Measurements from ENCODE around the gene SEMA3E.

SEMA3E gene

DNA sequence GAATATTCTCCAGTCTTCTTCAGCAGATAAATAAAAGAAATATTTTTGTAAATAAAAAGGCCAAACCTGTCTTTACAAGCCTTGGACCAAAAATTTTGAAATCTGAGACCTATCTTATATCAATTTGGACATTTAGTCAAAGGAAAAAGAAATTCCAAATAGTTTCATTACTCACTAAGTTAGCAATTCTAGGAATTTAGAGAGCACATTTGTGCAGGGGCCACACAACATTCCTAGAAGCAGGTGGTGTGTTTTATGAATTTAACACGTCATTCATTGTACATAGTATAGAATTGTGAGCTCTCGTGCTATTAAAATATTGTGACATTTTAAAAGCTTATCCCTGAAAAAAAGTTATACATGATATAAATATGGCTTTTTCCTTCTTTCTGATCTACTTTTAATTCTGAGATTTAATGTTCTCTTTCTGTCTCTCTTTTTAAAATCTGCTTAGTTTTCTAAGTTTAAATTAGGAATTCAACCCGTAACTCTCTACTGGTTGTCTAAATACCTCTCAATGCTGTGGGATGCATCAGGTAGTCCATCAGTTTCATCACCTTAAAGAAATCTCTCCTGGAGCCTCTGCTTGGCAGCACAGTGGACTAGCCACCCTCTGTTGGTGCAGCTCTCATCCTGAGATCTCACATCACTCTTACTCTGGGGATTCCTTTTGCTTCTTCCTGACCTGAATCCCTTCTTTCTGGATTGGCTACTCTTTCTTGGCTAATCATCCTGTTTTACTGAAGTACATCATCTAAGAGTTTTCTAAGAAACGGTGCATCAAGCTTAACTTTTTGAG, 124.5 kb downstream of the SEMA3E start:
- peak; percentile 26 for DNase-seq (ENCODE audit: low read depth)
- no peak overlapping the region for H3K4me3 ChIP-seq (ENCODE audit: low read depth, low read length)
- TF ChIP-seq CTCF (conservative IDR thresholded peaks at IDR 0.05; ENCODE audit: low read depth, low read length): no peak

DNA sequence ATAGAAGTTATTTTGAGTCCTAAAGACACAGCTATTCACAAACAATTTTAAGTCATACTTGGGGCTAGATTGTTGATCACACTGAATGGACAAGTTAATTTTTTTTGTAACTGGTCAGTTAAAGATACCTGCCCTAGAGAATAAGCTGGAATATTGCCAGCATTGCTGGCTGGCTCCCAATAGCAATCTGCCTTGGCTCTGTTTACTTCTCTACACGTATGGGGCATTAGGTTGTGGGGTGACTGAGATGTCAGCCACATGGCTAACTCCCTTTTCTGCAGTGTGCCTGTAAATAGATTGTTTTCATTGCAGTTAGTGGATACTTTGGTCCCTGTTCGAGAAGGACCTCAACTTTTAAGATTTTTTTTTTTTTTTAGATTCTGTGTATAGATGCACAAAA, 128.2 kb downstream of the SEMA3E start:
- DNase-seq (ENCODE audit: low read depth): no peak
- H3K4me3 ChIP-seq (ENCODE audit: low read depth, low read length): no peak overlapping the region

GRCh38 chr7:83519240-83519639, 129.7 kb downstream of the SEMA3E start:
- H3K4me3 ChIP-seq (ENCODE audit: low read depth, low read length): no peak overlapping the region
- no peak for TF ChIP-seq CTCF (conservative IDR thresholded peaks at IDR 0.05; ENCODE audit: low read depth, low read length)
- DNase-seq (ENCODE audit: low read depth): peak; percentile 31

More for the DNA sequence above, 128.2 kb downstream of the SEMA3E start:
- TF ChIP-seq CTCF (conservative IDR thresholded peaks at IDR 0.05; ENCODE audit: low read depth, low read length): no peak

GRCh38 chr7:83517035-83517700, 131.8 kb downstream of the SEMA3E start:
- TF ChIP-seq CTCF (conservative IDR thresholded peaks at IDR 0.05; ENCODE audit: low read depth, low read length): no peak
- no peak for DNase-seq (ENCODE audit: low read depth)
- no peak overlapping the region for H3K4me3 ChIP-seq (ENCODE audit: low read depth, low read length)

GRCh38 chr7:83514977-83515376, 134.0 kb downstream of the SEMA3E start:
- no peak for TF ChIP-seq CTCF (conservative IDR thresholded peaks at IDR 0.05; ENCODE audit: low read depth, low read length)
- H3K4me3 ChIP-seq (ENCODE audit: low read depth, low read length): no peak overlapping the region
- no peak for DNase-seq (ENCODE audit: low read depth)

DNA sequence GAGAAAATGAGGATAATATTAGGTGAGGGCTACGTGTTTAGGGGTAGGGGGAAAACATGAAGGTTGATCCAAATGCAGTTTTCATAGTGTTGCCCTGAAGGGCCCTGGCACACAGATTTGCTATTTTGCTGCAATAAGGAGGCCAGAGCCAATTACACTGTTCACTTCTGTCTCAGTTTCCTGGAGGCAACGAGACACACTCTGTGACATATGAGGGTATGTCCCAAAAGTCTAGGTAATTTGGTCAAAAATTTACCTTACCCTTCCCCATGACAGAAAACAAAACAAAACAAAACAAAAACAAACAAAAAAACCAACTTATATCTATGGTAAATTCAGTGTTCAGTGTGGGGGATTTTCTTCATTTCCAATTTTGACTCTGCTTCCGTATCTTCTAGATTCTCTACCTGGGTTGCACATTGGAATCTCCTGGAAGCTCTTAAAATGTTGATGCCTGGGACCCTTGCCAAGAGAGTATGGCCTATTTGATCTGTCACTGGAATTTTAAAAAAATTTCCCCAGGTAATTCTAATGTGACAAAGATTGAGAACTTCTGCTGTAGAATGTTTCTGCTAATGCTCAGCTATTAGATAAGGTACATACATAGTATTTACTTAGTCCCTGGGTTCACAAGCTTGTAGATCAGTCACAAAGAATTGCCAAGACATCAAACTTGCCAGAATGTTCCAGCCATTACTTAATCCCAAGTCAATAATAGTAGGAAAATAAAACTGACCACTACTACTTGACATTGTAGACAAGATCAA, 139.5 kb downstream of the SEMA3E start:
- no peak for DNase-seq (ENCODE audit: low read depth)

More for the DNA sequence above, 139.5 kb downstream of the SEMA3E start:
- no peak for TF ChIP-seq CTCF (conservative IDR thresholded peaks at IDR 0.05; ENCODE audit: low read depth, low read length)
- H3K4me3 ChIP-seq (ENCODE audit: low read depth, low read length): no peak overlapping the region

Data from choroid plexus epithelial cell (primary cell).